OCI-LY3 (cell line): Measurements from ENCODE around the gene CCNI2.
A peak's percentile ranks its signal among the peaks of the same experiment; 100 is the strongest.

Source experiments
- CTCF ChIP-seq: fragments of 200-600, 300-600 bp; sonication (generic); IDR thresholded peaks from 2 replicates; pipeline ENCODE4 v1.5.1; 2014; ENCODE audit warnings: antibody characterized with exemption, low read length, low read depth
- EZH2phosphoT487 ChIP-seq: fragments of 200-600 bp; shearing (Covaris generic); IDR thresholded peaks from 2 replicates; pipeline ENCODE4 v1.6.1; 2018; ENCODE audit warnings: antibody characterized with exemption, mixed run types, low read depth

- TF ChIP-seq CTCF (peak; percentile 10; the same call in 1 of the 2 replicates), EZH2phosphoT487 (no peak)
Measured at GRCh38 chr5:132746954-132747615, at the start of gene CCNI2.
